Effector CD8-positive, alpha-beta T cell (primary cell): Measurements from ENCODE around the gene ACKR2.

Source experiments
- DNase-seq: peaks from one replicate; lab custom pipeline; 2025; lab: John Stamatoyannopoulos, UW

ACKR2 gene

GRCh38 chr3:42829628-42830436 lies 20.6 kb downstream of the ACKR2 start:
- DNase-seq: no peak

- DNase-seq: no peak
These were observed 21.4 kb downstream of the ACKR2 start for GRCh38 chr3:42830437-42831320.

- peak; percentile 59 for DNase-seq
These were observed 22.1 kb downstream of the ACKR2 start for GRCh38 chr3:42831321-42831713.

- no peak for DNase-seq
These were observed 27.2 kb downstream of the ACKR2 start for GRCh38 chr3:42836150-42837123.

GRCh38 chr3:42838571-42838970 lies 29.3 kb downstream of the ACKR2 start:
- no peak for DNase-seq

GRCh38 chr3:42839616-42840015 lies 30.4 kb downstream of the ACKR2 start:
- DNase-seq: peak; percentile 11

- DNase-seq: no peak
These were observed 32.1 kb downstream of the ACKR2 start for GRCh38 chr3:42841332-42841731.

GRCh38 chr3:42843713-42844411 lies 34.6 kb downstream of the ACKR2 start:
- no peak for DNase-seq

GRCh38 chr3:42844412-42844713 lies 35.1 kb downstream of the ACKR2 start:
- no peak for DNase-seq

GRCh38 chr3:42844815-42845214 lies 35.6 kb downstream of the ACKR2 start:
- DNase-seq: no peak

- no peak for DNase-seq
These were observed 37.7 kb downstream of the ACKR2 start for GRCh38 chr3:42846685-42847522.

GRCh38 chr3:42847731-42848130 lies 38.5 kb downstream of the ACKR2 start:
- DNase-seq: no peak

GRCh38 chr3:42849017-42849416 lies 39.8 kb downstream of the ACKR2 start:
- no peak for DNase-seq

- DNase-seq: no peak
These were observed 41.0 kb downstream of the ACKR2 start for GRCh38 chr3:42850263-42850662.

- DNase-seq: no peak
These were observed 42.1 kb downstream of the ACKR2 start for GRCh38 chr3:42851228-42851834.

- DNase-seq: no peak
These were observed 43.2 kb downstream of the ACKR2 start for GRCh38 chr3:42852441-42852840.

- DNase-seq: no peak
These were observed 43.8 kb downstream of the ACKR2 start for GRCh38 chr3:42853056-42853455.

GRCh38 chr3:42853739-42854302 lies 44.6 kb downstream of the ACKR2 start:
- DNase-seq: no peak

GRCh38 chr3:42855219-42855546 lies 45.9 kb downstream of the ACKR2 start:
- no peak for DNase-seq
